ENCODE data around the gene RHOF.
"Not testable (repeated sequence)": the region's sequence is repeated elsewhere in the genome, so short reads cannot be mapped to it uniquely, and the experiment has no call there.

RHOF gene

GRCh38 chr12:121794534-121795033 lies 1.1 kb upstream of the RHOF start:
- no peaks in the 10 kb centered on the region for H3K27me3 ChIP-seq (ENCODE audit: insufficient read depth, low read depth)
- no peak overlapping the region for H3K4me3 ChIP-seq (IDR thresholded peaks at IDR 0.05; ENCODE audit: insufficient read depth, low read depth, low read length)
- no peaks in the 10 kb centered on the region for H3K36me3 ChIP-seq (ENCODE audit: insufficient read depth)
- peak overlapping the region; percentile 63; the same call in 1 of the 2 replicates for H3K9ac ChIP-seq
- no peaks in the 10 kb centered on the region; the same call in 1 of the 2 replicates for H3K79me2 ChIP-seq (ENCODE audit: insufficient read depth, low read depth)
- H2AFZ ChIP-seq (ENCODE audit: low read depth) = peak overlapping the region; percentile 66
- no peaks in the 10 kb centered on the region for H4K20me1 ChIP-seq (ENCODE audit: insufficient read depth)
- TF ChIP-seq, protein P1, sequence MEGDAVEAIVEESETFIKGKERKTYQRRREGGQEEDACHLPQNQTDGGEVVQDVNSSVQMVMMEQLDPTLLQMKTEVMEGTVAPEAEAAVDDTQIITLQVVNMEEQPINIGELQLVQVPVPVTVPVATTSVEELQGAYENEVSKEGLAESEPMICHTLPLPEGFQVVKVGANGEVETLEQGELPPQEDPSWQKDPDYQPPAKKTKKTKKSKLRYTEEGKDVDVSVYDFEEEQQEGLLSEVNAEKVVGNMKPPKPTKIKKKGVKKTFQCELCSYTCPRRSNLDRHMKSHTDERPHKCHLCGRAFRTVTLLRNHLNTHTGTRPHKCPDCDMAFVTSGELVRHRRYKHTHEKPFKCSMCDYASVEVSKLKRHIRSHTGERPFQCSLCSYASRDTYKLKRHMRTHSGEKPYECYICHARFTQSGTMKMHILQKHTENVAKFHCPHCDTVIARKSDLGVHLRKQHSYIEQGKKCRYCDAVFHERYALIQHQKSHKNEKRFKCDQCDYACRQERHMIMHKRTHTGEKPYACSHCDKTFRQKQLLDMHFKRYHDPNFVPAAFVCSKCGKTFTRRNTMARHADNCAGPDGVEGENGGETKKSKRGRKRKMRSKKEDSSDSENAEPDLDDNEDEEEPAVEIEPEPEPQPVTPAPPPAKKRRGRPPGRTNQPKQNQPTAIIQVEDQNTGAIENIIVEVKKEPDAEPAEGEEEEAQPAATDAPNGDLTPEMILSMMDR (conservative IDR thresholded peaks at IDR 0.05; ENCODE audit: low read depth, low read length) = no peak
- peak overlapping the region; percentile 54 for H3K27ac ChIP-seq
- peak overlapping the region; percentile 76 for H3K4me2 ChIP-seq
- peaks cover 21% of the 10 kb centered on the region for H3K4me1 ChIP-seq (ENCODE audit: low read depth, poor library complexity, severe bottlenecking)

DNA sequence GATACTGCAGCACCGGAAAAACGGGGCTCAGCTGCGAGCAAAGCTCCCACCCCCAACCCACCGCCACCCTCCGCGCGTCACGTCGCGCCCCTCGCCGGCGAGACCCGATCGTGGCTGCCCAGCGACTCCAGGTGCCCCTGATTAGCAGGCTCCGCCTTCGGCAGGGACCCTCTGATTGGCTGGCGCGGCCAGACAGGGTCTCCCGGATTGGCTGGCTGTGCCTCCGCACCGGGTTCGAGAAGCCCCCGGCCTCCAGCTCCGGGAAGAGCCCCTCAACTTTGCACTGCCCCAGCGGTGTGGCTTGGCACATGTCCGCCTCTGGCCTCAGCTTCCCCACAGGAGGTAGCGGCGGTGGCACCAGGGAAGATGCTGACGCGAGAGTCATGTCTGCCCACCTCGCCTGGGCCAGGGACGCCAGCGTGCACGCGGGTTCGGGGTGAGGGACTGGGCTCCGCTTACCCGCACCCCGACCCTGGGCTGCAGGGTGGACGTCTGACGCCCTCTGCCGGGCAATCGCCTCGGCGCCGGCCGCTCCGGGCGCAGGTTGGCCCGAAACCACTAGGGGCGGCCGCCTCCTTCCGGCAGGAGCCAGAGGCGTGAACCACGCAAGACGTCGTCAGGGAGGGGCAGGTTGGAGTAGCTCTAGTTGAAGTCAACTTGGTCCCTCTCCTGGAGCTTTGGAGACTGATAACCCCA lies 498 bp upstream of the RHOF start:
- peak overlapping the region; percentile 76 for H3K4me2 ChIP-seq
- no peaks in the 10 kb centered on the region for H3K27me3 ChIP-seq (ENCODE audit: insufficient read depth, low read depth)
- H3K36me3 ChIP-seq (ENCODE audit: insufficient read depth) = no peaks in the 10 kb centered on the region
- H3K27ac ChIP-seq = peak overlapping the region; percentile 54
- peak overlapping the region; percentile 63; the same call in 1 of the 2 replicates for H3K9ac ChIP-seq
- H4K20me1 ChIP-seq (ENCODE audit: insufficient read depth) = no peaks in the 10 kb centered on the region
- TF ChIP-seq, protein P1 (conservative IDR thresholded peaks at IDR 0.05; ENCODE audit: low read depth, low read length) = peak; percentile 63
- peaks cover 17% of the 10 kb centered on the region for H3K4me1 ChIP-seq (ENCODE audit: low read depth, poor library complexity, severe bottlenecking)
- no peak overlapping the region for H3K4me3 ChIP-seq (IDR thresholded peaks at IDR 0.05; ENCODE audit: insufficient read depth, low read depth, low read length)
- H2AFZ ChIP-seq (ENCODE audit: low read depth) = peak overlapping the region; percentile 66
- no peaks in the 10 kb centered on the region; the same call in 1 of the 2 replicates for H3K79me2 ChIP-seq (ENCODE audit: insufficient read depth, low read depth)

GRCh38 chr12:121792607-121793439 lies 665 bp downstream of the RHOF start:
- H3K4me2 ChIP-seq = peak overlapping the region; percentile 76; the same call in 1 of the 2 replicates
- H3K79me2 ChIP-seq (ENCODE audit: insufficient read depth, low read depth) = no peaks in the 10 kb centered on the region; the same call in 1 of the 2 replicates
- peak overlapping the region; percentile 66; the same call in 1 of the 2 replicates for H2AFZ ChIP-seq (ENCODE audit: low read depth)
- H3K9ac ChIP-seq = peak overlapping the region; percentile 63; the same call in 1 of the 2 replicates
- no peak overlapping the region for H3K4me3 ChIP-seq (IDR thresholded peaks at IDR 0.05; ENCODE audit: insufficient read depth, low read depth, low read length)
- H3K27me3 ChIP-seq (ENCODE audit: insufficient read depth, low read depth) = no peaks in the 10 kb centered on the region
- no peaks in the 10 kb centered on the region for H4K20me1 ChIP-seq (ENCODE audit: insufficient read depth)
- TF ChIP-seq, protein P1 (conservative IDR thresholded peaks at IDR 0.05; ENCODE audit: low read depth, low read length) = no peak
- no peaks in the 10 kb centered on the region for H3K36me3 ChIP-seq (ENCODE audit: insufficient read depth)
- peaks cover 10% of the 10 kb centered on the region for H3K4me1 ChIP-seq (ENCODE audit: low read depth, poor library complexity, severe bottlenecking)
- no peak overlapping the region for H3K27ac ChIP-seq

DNA sequence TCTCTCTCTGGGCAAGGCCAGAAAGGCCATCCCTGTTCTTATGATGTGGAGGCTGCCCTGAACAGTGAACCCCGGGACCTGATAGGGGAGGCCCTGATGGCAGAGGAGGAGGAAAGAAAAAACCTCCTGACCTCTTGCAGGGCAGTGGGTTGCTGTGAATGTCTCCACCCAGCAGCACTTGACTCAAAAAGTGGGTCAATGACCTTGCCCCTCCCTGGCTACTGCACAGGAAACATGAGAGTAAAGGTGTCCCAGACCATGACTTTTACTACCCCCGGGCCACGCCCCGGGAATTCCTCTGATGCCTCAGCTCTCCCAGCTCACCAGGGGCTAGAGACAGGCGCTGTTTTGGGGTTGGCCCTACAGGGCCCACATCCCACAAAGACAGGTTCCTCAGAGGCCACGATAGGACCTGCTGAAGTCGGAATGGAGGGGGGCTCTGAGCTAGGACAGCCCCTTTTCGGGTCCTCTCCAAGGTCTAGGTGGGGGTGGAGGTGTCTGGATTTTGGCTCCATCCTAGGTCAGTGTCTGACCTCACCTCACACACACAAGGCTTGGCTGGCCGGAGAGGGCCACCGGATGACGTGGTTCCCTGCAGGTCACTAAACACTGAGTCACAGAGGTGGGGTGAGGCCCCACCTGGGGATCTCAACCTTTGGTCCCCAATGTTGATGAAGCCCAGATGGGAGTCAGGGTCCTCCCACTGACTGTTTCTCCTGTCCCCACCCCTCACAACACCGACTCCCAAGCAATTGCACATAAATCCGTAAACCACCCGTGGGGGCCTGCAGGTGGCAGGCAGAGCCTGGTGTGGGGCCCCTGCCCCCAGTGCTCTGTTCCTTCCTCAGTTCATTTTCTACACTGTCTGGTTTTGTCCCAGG lies 1.6 kb downstream of the RHOF start:
- H3K4me2 ChIP-seq = no peak overlapping the region

DNA sequence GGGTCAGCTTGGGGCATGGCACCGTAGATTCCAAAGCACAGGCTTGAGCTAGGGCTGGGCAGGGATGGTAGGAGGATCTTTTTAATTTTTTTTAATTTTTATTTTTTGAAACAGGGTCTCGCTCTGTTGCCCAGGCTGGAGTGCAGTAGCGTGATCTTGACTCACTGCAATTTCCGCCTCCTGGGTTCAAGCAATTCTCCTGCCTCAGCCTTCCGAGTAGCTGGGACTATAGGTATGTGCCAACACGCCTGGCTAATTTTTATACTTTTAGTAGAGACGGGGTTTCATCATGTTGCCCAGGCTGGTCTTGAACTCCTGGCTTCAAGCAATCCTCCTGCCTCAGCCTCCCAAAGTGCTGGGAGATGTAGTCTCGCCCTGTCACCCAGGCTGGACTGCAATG lies 2.7 kb downstream of the RHOF start:
- not testable (repeated sequence) for H2AFZ ChIP-seq (ENCODE audit: low read depth); H3K4me3 ChIP-seq (IDR thresholded peaks at IDR 0.05; ENCODE audit: insufficient read depth, low read depth, low read length); H3K27ac ChIP-seq; H3K27me3 ChIP-seq (ENCODE audit: insufficient read depth, low read depth); H4K20me1 ChIP-seq (ENCODE audit: insufficient read depth); H3K36me3 ChIP-seq (ENCODE audit: insufficient read depth); H3K9ac ChIP-seq; H3K79me2 ChIP-seq (ENCODE audit: insufficient read depth, low read depth); H3K4me2 ChIP-seq
- peaks cover 14% of the 10 kb centered on the region for H3K4me1 ChIP-seq (ENCODE audit: low read depth, poor library complexity, severe bottlenecking)

More for the DNA sequence above, 1.6 kb downstream of the RHOF start:
- no peak overlapping the region for H3K9ac ChIP-seq
- H2AFZ ChIP-seq (ENCODE audit: low read depth) = no peak overlapping the region
- TF ChIP-seq, protein P1 (conservative IDR thresholded peaks at IDR 0.05; ENCODE audit: low read depth, low read length) = no peak
- H3K27ac ChIP-seq = no peak overlapping the region
- no peaks in the 10 kb centered on the region for H3K79me2 ChIP-seq (ENCODE audit: insufficient read depth, low read depth)
- H3K27me3 ChIP-seq (ENCODE audit: insufficient read depth, low read depth) = no peaks in the 10 kb centered on the region
- H3K4me1 ChIP-seq (ENCODE audit: low read depth, poor library complexity, severe bottlenecking) = peaks cover 11% of the 10 kb centered on the region
- no peaks in the 10 kb centered on the region for H4K20me1 ChIP-seq (ENCODE audit: insufficient read depth)
- no peaks in the 10 kb centered on the region for H3K36me3 ChIP-seq (ENCODE audit: insufficient read depth)
- no peak overlapping the region for H3K4me3 ChIP-seq (IDR thresholded peaks at IDR 0.05; ENCODE audit: insufficient read depth, low read depth, low read length)

Data from KMS-11 (cell line).